HCT116 (cell line): ENCODE results near the gene COMMD1. TPM values are rescaled to one million over a fixed set of nuclear protein-coding genes. Genes with fewer than 3 reads are reported as not detected.

Source experiments
- ATAC-seq: fragments of 200-7000 bp; cut with Tn5 transposase; 2 replicates; pipeline ENCODE4 v1.9.1; 2020; ENCODE audit warnings: mild to moderate bottlenecking, moderate library complexity
- BruUV-seq: library from RNA; stranded (reverse); fragments of 400-500 nt; replicated peaks from 2 replicates; lab custom pipeline; 2021; lab: Mats Ljungman, UMichigan
- CTCF ChIA-PET: fragments of 300-600 bp; sonication (Branson Sonifier 250); formaldehyde crosslinking; loops from one replicate; lab custom pipeline; 2021; ENCODE audit warnings: antibody characterized with exemption; lab: Charles Lee
- POLR2A ChIA-PET: fragments of 300-600, 350-600 bp; sonication (Branson Sonifier 250); formaldehyde crosslinking; loops from one replicate; lab custom pipeline; 2021; ENCODE audit warnings: antibody characterized with exemption; lab: Charles Lee
- RAD21 ChIA-PET, 2 experiments: fragments of 300-600 bp; sonication (Branson Sonifier 250); formaldehyde crosslinking; loops; one replicate each; lab custom pipeline; 2023; ENCODE audit warnings: low total read pairs in 2 of 2; ENCODE audit not compliant: uncharacterized antibody in 2 of 2, unreplicated experiment in 2 of 2, low non-redundant PET in 1 of 2; lab: Charles Lee
- DNase-seq: peaks from one replicate; pipeline ENCODE4 v3.0.0-alpha.2; 2010; ENCODE audit warnings: low read depth, low spot score
- H2AFZ ChIP-seq: fragments of 200-600 bp; shearing (Covaris generic), sonication (generic); 2 replicates; pipeline ENCODE4 v1.6.1; 2017; ENCODE audit warnings: low read depth, mixed run types, mixed read lengths, antibody characterized with exemption, low read length; ENCODE audit not compliant: poor library complexity, severe bottlenecking
- H3K27ac ChIP-seq: 2 replicates; pipeline ENCODE4 v1.5.1; 2012; ENCODE audit warnings: low read depth, low read length
- H3K27me3 ChIP-seq: fragments of 200-600 bp; sonication (generic); 2 replicates; pipeline ENCODE4 v1.6.1; 2016; ENCODE audit warnings: mixed run types, low read length, mixed read lengths; ENCODE audit not compliant: insufficient read depth
- H3K36me3 ChIP-seq, 2 experiments: fragments of 200-500 bp in 1 of 2; fragments of 200-600 bp in 1 of 2; sonication (Bioruptor generic) in 1 of 2; sonication (generic) in 1 of 2; 2 replicates each; pipeline versions ENCODE4 v1.5.1 to v1.6.1; 2014 to 2016; ENCODE audit warnings: low read length in 2 of 2, inconsistent platforms in 1 of 2, mixed read lengths in 1 of 2, mixed run types in 1 of 2; ENCODE audit not compliant: insufficient read depth in 2 of 2, control insufficient read depth in 1 of 2
- H3K4me1 ChIP-seq, 2 experiments: fragments of 200-600 bp in 1 of 2; sonication (generic) in 1 of 2; 2 replicates each; pipeline versions ENCODE4 v1.5.1 to v1.6.1; 2012 to 2017; ENCODE audit warnings: low read length in 2 of 2, inconsistent platforms in 1 of 2, mild to moderate bottlenecking in 1 of 2, mixed read lengths in 1 of 2, mixed run types in 1 of 2, moderate library complexity in 1 of 2; ENCODE audit not compliant: insufficient read depth in 2 of 2, control insufficient read depth in 1 of 2
- H3K4me2 ChIP-seq: fragments of 200-600 bp; sonication (generic); 2 replicates; pipeline ENCODE4 v1.6.1; 2017; ENCODE audit warnings: mixed run types, low read length, mixed read lengths
- H3K4me3 ChIP-seq, 2 experiments: fragments of 200-600 bp in 1 of 2; sonication (generic) in 1 of 2; replicated peaks in 1 of 2; 2 replicates each; pipeline ENCODE4 v1.5.1; 2011 to 2016; ENCODE audit warnings: low read length in 2 of 2, control low read depth in 1 of 2, low read depth in 1 of 2, mild to moderate bottlenecking in 1 of 2, mixed read lengths in 1 of 2, mixed run types in 1 of 2
- H3K79me2 ChIP-seq: fragments of 200-600 bp; sonication (generic); 2 replicates; pipeline ENCODE4 v1.6.1; 2017; ENCODE audit warnings: mild to moderate bottlenecking, mixed run types, low read length, moderate library complexity, mixed read lengths; ENCODE audit not compliant: insufficient read depth
- H3K9ac ChIP-seq: fragments of 200-600 bp; sonication (generic); 2 replicates; pipeline ENCODE4 v1.6.1; 2016; ENCODE audit warnings: low read length, mixed read lengths
- H3K9me2 ChIP-seq: fragments of 200-600 bp; sonication (generic), shearing (Covaris generic); 2 replicates; pipeline ENCODE4 v1.6.1; 2017; ENCODE audit warnings: mixed run types, mild to moderate bottlenecking, moderate library complexity; ENCODE audit not compliant: insufficient read depth
- H3K9me3 ChIP-seq, 2 experiments: fragments of 200-500 bp in 1 of 2; fragments of 200-600 bp in 1 of 2; sonication (Bioruptor generic) in 1 of 2; sonication (generic) in 1 of 2; 2 replicates each; pipeline ENCODE4 v1.6.1; 2014 to 2017; ENCODE audit warnings: low read length in 2 of 2, mixed read lengths in 2 of 2, inconsistent platforms in 1 of 2, low read depth in 1 of 2, mild to moderate bottlenecking in 1 of 2, mixed run types in 1 of 2, moderate library complexity in 1 of 2; ENCODE audit not compliant: control insufficient read depth in 1 of 2, insufficient read depth in 1 of 2
- H4K20me1 ChIP-seq: fragments of 200-600 bp; sonication (generic), shearing (Covaris generic); 2 replicates; pipeline ENCODE4 v1.6.1; 2017; ENCODE audit warnings: mixed run types, mild to moderate bottlenecking, moderate library complexity; ENCODE audit not compliant: insufficient read depth
- CBX3 ChIP-seq: IDR thresholded peaks from 2 replicates; pipeline ENCODE4 v1.6.1; 2012; ENCODE audit warnings: low read depth
- CEBPB ChIP-seq: IDR thresholded peaks from 2 replicates; pipeline ENCODE4 v1.6.1; 2012; ENCODE audit warnings: low read depth
- EGR1 ChIP-seq: IDR thresholded peaks from 2 replicates; pipeline ENCODE4 v1.6.1; 2012; ENCODE audit warnings: low read depth
- JUND ChIP-seq: IDR thresholded peaks from 2 replicates; pipeline ENCODE4 v1.6.1; 2012
- RAD21 ChIP-seq: IDR thresholded peaks from 2 replicates; pipeline ENCODE4 v1.6.1; 2012; ENCODE audit warnings: low read depth, mild to moderate bottlenecking
- SIN3A ChIP-seq: IDR thresholded peaks from 2 replicates; pipeline ENCODE4 v1.6.1; 2012; ENCODE audit warnings: low read depth
- SP1 ChIP-seq: IDR thresholded peaks from 2 replicates; pipeline ENCODE4 v1.6.1; 2012; ENCODE audit warnings: low read depth
- YY1 ChIP-seq: IDR thresholded peaks from 2 replicates; pipeline ENCODE4 v1.6.1; 2011; ENCODE audit warnings: low read length, low read depth, moderate library complexity, mild to moderate bottlenecking; ENCODE audit not compliant: insufficient replicate concordance; ENCODE audit errors: extremely low read depth
- ZFX ChIP-seq: fragments of 450-650 bp; IDR thresholded peaks from 2 replicates; pipeline ENCODE4 v1.6.1; 2017
- intact Hi-C: fragments of 100-400 bp; cut with micrococcal nuclease; formaldehyde crosslinking; loops from 2 replicates; pipeline ENCODE4 v1.10.0; 2022
- total RNA-seq: library from RNA; stranded (reverse); gene quantifications from one replicate; pipeline ENCODE4 v1.2.1, GENCODE V29; 2021; ENCODE audit not compliant: unreplicated experiment
- TF ChIP-seq, protein P1 (sequence below): IDR thresholded peaks from 2 replicates; pipeline ENCODE4 v1.6.1; 2012; ENCODE audit warnings: low read depth

COMMD1 gene
- total RNA-seq, 1 experiment from 2014 or later = 16.1 TPM

DNA sequence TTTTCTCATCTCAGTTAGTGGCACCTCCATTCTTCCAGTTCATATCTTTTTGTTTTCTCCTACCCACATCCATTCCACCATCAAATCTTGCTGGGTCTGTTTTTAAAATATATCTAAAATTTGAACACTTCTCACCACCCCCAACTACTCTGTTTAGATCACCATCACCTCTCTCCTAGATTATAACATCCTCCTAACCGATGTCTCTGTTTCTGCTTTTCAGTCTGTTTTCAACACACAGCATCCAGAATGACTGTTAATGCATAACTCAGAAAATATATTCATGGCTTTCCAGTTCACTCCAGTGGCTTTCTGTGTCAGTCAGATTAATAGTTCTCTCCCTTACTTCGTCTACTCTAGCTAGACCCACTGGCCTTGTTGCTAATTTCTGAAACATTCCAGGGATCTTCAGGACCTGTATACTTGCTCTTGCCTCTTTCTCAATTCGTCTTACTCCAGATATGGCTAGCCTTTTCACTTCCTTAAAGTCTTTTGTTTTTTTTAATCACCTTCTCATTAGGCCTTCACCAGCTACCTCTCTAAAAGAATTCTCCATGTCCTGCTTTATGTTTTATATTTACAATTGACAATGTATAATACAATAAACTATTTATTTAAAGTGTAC, 105.3 kb downstream of the COMMD1 start:
- no peaks in the 10 kb centered on the region; a peak in 1 of 4 replicates for H3K9me3 ChIP-seq
- no peak overlapping the region for H3K27ac ChIP-seq
- intact Hi-C loops = no loop called here
- RAD21 ChIA-PET = no interaction called here
- no peaks in the 10 kb centered on the region for H3K27me3 ChIP-seq
- H3K4me3 ChIP-seq = no peak overlapping the region
- no TSS peak for BruUV-seq
- H3K36me3 ChIP-seq = no peaks in the 10 kb centered on the region
- CTCF ChIA-PET = no interaction called here
- H3K9ac ChIP-seq = no peak overlapping the region
- no peak overlapping the region for H2AFZ ChIP-seq
- no peaks in the 10 kb centered on the region for H3K79me2 ChIP-seq
- no peaks in the 10 kb centered on the region for H4K20me1 ChIP-seq
- H3K4me1 ChIP-seq = no peaks in the 10 kb centered on the region
- ATAC-seq = no peak
- POLR2A ChIA-PET = no interaction called here
- no peak for TF ChIP-seq SP1
- TF ChIP-seq, protein P1, sequence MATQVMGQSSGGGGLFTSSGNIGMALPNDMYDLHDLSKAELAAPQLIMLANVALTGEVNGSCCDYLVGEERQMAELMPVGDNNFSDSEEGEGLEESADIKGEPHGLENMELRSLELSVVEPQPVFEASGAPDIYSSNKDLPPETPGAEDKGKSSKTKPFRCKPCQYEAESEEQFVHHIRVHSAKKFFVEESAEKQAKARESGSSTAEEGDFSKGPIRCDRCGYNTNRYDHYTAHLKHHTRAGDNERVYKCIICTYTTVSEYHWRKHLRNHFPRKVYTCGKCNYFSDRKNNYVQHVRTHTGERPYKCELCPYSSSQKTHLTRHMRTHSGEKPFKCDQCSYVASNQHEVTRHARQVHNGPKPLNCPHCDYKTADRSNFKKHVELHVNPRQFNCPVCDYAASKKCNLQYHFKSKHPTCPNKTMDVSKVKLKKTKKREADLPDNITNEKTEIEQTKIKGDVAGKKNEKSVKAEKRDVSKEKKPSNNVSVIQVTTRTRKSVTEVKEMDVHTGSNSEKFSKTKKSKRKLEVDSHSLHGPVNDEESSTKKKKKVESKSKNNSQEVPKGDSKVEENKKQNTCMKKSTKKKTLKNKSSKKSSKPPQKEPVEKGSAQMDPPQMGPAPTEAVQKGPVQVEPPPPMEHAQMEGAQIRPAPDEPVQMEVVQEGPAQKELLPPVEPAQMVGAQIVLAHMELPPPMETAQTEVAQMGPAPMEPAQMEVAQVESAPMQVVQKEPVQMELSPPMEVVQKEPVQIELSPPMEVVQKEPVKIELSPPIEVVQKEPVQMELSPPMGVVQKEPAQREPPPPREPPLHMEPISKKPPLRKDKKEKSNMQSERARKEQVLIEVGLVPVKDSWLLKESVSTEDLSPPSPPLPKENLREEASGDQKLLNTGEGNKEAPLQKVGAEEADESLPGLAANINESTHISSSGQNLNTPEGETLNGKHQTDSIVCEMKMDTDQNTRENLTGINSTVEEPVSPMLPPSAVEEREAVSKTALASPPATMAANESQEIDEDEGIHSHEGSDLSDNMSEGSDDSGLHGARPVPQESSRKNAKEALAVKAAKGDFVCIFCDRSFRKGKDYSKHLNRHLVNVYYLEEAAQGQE = no peak
- no peak for TF ChIP-seq CEBPB
- TF ChIP-seq EGR1 = no peak
- no peak overlapping the region for H3K4me2 ChIP-seq
- no peak for DNase-seq
- no peaks in the 10 kb centered on the region for H3K9me2 ChIP-seq

DNA sequence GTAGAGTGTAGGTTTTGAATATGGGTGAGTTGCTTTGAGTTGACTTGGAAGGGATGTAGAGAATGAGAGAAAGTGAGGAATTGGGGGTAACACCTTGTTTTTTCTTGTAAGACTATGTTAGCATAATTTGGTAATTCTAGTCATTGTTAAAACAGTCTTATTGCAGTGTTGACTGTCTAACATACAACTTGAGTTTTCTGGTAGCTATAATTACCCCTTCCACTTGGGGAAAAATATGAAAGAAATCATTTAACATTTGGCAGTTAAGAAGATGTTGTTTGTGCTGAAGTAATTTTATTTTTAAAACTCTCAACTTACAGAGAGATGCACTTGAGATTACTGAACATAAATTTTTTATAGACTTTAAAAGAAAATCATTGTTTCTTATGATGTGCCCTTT, 108.2 kb downstream of the COMMD1 start:
- ChIA-PET POLR2A (no interaction called here), RAD21 (no interaction called here), CTCF (no interaction called here)
- H4K20me1 ChIP-seq = no peaks in the 10 kb centered on the region
- no peak overlapping the region for H3K4me3 ChIP-seq
- no peaks in the 10 kb centered on the region for H3K79me2 ChIP-seq
- no peak overlapping the region for H3K9ac ChIP-seq
- H3K27ac ChIP-seq = no peak overlapping the region
- BruUV-seq = no TSS peak
- H3K9me3 ChIP-seq = no peaks in the 10 kb centered on the region
- no peaks in the 10 kb centered on the region for H3K9me2 ChIP-seq
- no peaks in the 10 kb centered on the region for H3K4me1 ChIP-seq
- no peak overlapping the region for H3K4me2 ChIP-seq
- no peaks in the 10 kb centered on the region for H3K36me3 ChIP-seq
- TF ChIP-seq JUND (no peak), YY1 (no peak), SIN3A (no peak), CBX3 (no peak), RAD21 (no peak), ZFX (no peak)
- TF ChIP-seq, all 23 proteins: peak for 0
- Histone ChIP-seq H3K27me3 (no peaks in the 10 kb centered on the region), H2AFZ (no peak overlapping the region)
- DNase-seq = no peak
- no peak for ATAC-seq
- intact Hi-C loops = no loop called here
